ENCODE measurements around the gene MSLN. TPM values are rescaled to one million over a fixed set of nuclear protein-coding genes. Genes with fewer than 3 reads are reported as not detected.

MSLN gene
- total RNA-seq, 1 donor from 2014 or later = 0.77 TPM

GRCh38 chr16:798666-799065, 38.1 kb downstream of the MSLN start:
- Mint-ChIP-seq H3K36me3 (no peaks in the 10 kb centered on the region), H3K4me3 (no peak overlapping the region), H3K27me3 (peaks cover 44% of the 10 kb centered on the region), H3K4me1 (ENCODE audit: unreplicated experiment) (no peaks in the 10 kb centered on the region), H3K27ac (no peak overlapping the region), H3K9me3 (no peaks in the 10 kb centered on the region)
- no peak for DNase-seq (ENCODE audit: extremely low spot score, unreplicated experiment)
- TF ChIP-seq CTCF (conservative IDR thresholded peaks at IDR 0.05) = no peak

- no peaks in the 10 kb centered on the region for H3K4me1 Mint-ChIP-seq (ENCODE audit: unreplicated experiment)
- H3K36me3 Mint-ChIP-seq = no peaks in the 10 kb centered on the region
- TF ChIP-seq CTCF (conservative IDR thresholded peaks at IDR 0.05) = no peak
- no peak overlapping the region for H3K27ac Mint-ChIP-seq
- peaks cover 50% of the 10 kb centered on the region for H3K27me3 Mint-ChIP-seq
- no peaks in the 10 kb centered on the region for H3K9me3 Mint-ChIP-seq
- no peak overlapping the region for H3K4me3 Mint-ChIP-seq
- no peak for DNase-seq (ENCODE audit: extremely low spot score, unreplicated experiment)
These were observed 38.8 kb downstream of the MSLN start for GRCh38 chr16:799111-799947.

- H3K4me1 Mint-ChIP-seq (ENCODE audit: unreplicated experiment) = no peaks in the 10 kb centered on the region
- H3K27ac Mint-ChIP-seq = no peak within 1 kb of the TSS
- peaks cover 55% of the 10 kb centered on the region for H3K27me3 Mint-ChIP-seq
- TF ChIP-seq CTCF (conservative IDR thresholded peaks at IDR 0.05) = no peak
- no peaks in the 10 kb centered on the region for H3K9me3 Mint-ChIP-seq
- H3K4me3 Mint-ChIP-seq = no peak within 1 kb of the TSS
- no peak for DNase-seq (ENCODE audit: extremely low spot score, unreplicated experiment)
- H3K36me3 Mint-ChIP-seq = no peaks in the 10 kb centered on the region
These were observed 39.7 kb downstream of the MSLN start, which contains the start of gene GNG13 for GRCh38 chr16:799948-800833. TSS of gene GNG13 (minus strand) at chr16:800734. CDS start at chr16:799077, 1,657 bp downstream.

GRCh38 chr16:800834-801511, 40.4 kb downstream of the MSLN start:
- Mint-ChIP-seq H3K27me3 (peaks cover 55% of the 10 kb centered on the region), H3K4me3 (no peak overlapping the region), H3K36me3 (no peaks in the 10 kb centered on the region), H3K4me1 (ENCODE audit: unreplicated experiment) (no peaks in the 10 kb centered on the region), H3K9me3 (no peaks in the 10 kb centered on the region), H3K27ac (no peak overlapping the region)
- no peak for DNase-seq (ENCODE audit: extremely low spot score, unreplicated experiment)
- no peak for TF ChIP-seq CTCF (conservative IDR thresholded peaks at IDR 0.05)

- Mint-ChIP-seq H3K27ac (no peak overlapping the region), H3K36me3 (no peaks in the 10 kb centered on the region), H3K4me3 (no peak overlapping the region), H3K9me3 (no peaks in the 10 kb centered on the region), H3K27me3 (peaks cover 55% of the 10 kb centered on the region), H3K4me1 (ENCODE audit: unreplicated experiment) (no peaks in the 10 kb centered on the region)
- TF ChIP-seq CTCF (conservative IDR thresholded peaks at IDR 0.05) = no peak
- no peak for DNase-seq (ENCODE audit: extremely low spot score, unreplicated experiment)
These were observed 41.2 kb downstream of the MSLN start for GRCh38 chr16:801584-802363.
